GM19328 (cell line): ENCODE results near the gene GRK5.

Source experiments
- ATAC-seq: cut with Tn5 transposase; IDR thresholded peaks from one replicate; pipeline ENCODE4 v1.9.1; 2021; ENCODE audit warnings: mild to moderate bottlenecking, moderate library complexity; ENCODE audit not compliant: unreplicated experiment

GRK5 gene

GRCh38 chr10:119355930-119356329 is 148.6 kb downstream of the GRK5 start:
- ATAC-seq = no peak

GRCh38 chr10:119357412-119358151 is 150.2 kb downstream of the GRK5 start:
- ATAC-seq = no peak

GRCh38 chr10:119358152-119358512 is 150.8 kb downstream of the GRK5 start:
- no peak for ATAC-seq

- no peak for ATAC-seq
Measured at GRCh38 chr10:119358567-119358966, 151.2 kb downstream of the GRK5 start.

GRCh38 chr10:119359025-119359424 is 151.7 kb downstream of the GRK5 start:
- ATAC-seq = no peak

GRCh38 chr10:119360181-119360921 is 153.0 kb downstream of the GRK5 start:
- no peak for ATAC-seq

GRCh38 chr10:119361037-119361436 is 153.7 kb downstream of the GRK5 start:
- ATAC-seq = no peak

GRCh38 chr10:119362122-119362521 is 154.8 kb downstream of the GRK5 start:
- no peak for ATAC-seq

- ATAC-seq = no peak
Measured at GRCh38 chr10:119364645-119365600, 157.6 kb downstream of the GRK5 start.

- no peak for ATAC-seq
Measured at GRCh38 chr10:119365773-119366599, 158.6 kb downstream of the GRK5 start.

GRCh38 chr10:119367841-119368549 is 160.6 kb downstream of the GRK5 start:
- no peak for ATAC-seq

- ATAC-seq = no peak
Measured at GRCh38 chr10:119368581-119368980, 161.2 kb downstream of the GRK5 start.

GRCh38 chr10:119368991-119369869 is 161.9 kb downstream of the GRK5 start:
- peak; percentile 52 for ATAC-seq

GRCh38 chr10:119370111-119370741 is 162.9 kb downstream of the GRK5 start:
- no peak for ATAC-seq

GRCh38 chr10:119370972-119371703 is 163.8 kb downstream of the GRK5 start:
- ATAC-seq = no peak

- ATAC-seq = no peak
Measured at GRCh38 chr10:119371704-119372663, 164.6 kb downstream of the GRK5 start.
